CD4-positive, alpha-beta T cell treated with Interleukin-17A for 4 hours (primary cell): ENCODE measurements around the gene PKN2.
"Not testable (repeated sequence)": the region's sequence is repeated elsewhere in the genome, so short reads cannot be mapped to it uniquely, and the experiment has no call there.

Experiments
- DNase-seq: peaks from one replicate; pipeline ENCODE4 v3.0.0-alpha.2; 2020; ENCODE audit warnings: mixed read lengths

PKN2 gene

DNA sequence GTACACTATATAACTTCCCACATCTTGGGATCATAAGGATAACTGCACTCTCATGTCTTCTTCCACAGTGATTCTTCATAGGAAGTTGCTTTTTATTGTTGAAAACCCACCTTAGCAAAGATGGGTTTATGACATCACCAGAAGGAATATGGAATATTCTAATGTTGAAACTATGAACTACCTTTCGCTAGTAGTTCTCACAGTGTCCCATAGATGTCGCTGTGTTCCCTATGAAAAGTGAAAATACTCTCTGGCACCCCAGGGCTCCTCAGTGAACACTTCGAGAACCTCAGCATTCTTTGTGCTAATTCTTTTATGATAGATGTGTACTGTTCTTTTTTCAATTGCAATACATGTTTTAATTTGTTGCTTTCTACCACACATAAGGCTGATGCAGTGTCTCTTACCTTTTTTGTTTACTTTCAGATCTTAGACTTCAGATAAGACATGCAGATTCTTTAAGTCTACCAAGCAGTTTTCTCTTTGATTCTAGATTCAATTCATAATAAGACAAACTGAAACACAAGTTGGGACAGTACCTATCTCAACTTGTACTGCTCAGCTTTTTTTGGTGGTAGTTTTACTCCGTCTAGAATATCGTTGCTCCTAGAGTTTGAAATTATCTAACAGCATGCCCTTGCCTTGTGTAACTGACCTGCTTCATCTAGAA is 116.4 kb downstream of the PKN2 start:
- peak; percentile 31 for DNase-seq

DNA sequence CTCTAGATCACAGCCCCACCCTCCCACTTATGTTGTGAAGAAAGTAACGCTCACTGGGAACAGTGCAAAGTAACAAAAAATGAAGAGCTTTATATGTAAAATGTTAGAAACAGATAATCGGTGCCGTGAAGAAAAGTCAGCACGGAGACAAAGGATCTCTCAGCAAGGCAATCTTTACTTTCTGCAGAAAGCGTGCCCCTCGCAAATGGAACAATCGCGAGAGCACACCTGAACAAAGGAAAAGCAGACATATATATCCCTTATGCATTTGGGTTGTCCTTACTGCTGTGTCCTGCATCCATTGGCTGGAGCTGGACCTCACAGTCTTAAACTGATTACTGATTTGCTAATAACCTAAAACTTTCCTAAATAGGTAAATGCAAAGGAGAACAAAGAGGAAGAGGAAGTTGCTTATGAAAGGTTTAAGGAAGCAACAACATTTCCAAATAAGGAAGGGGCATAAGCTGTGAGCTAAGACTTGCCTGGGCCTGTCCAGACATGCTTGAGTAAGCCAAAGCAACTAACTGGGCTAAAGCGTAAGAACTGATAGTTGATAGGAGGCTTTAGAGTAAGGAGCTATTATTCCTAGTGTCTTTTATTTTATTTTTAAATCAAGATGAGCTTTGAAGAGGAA is 117.6 kb downstream of the PKN2 start:
- no peak for DNase-seq

DNA sequence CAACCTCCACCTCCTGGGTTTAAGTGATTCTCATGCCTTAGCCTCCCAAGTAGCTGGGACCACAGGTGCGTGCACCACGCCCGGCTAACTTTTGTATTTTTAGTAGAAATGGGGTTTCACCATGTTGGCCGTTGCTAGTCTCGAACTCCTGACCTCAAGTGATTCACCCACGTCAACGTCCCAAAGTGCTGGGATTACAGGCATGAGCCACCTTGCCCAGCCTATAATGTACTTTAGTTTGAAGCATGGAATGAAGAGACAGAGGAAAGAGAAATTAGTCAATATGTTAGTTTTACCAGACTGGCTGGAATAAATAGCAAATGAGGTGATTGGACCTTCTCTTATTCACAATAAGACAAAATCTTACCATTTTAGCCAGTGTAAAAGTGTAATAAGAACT is 118.3 kb downstream of the PKN2 start:
- DNase-seq = no peak

DNA sequence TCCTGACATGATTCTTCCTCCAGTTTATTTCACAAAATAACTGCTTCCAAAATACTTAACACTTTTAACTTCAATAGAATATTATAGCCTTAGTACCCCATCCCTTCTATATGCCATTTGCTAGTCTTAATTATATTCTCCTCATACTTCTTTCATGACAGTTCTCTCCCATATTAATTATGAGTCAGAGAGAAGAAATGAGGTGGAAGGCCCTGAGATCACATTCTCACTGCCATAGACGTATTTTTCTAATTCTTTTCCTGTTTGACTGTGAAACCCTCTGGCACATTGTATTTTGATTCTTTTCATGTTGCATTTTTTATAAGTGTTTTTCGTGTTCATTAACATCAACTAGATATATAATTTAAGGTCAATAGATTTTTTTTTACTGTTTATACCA is 118.9 kb downstream of the PKN2 start:
- DNase-seq = no peak

DNA sequence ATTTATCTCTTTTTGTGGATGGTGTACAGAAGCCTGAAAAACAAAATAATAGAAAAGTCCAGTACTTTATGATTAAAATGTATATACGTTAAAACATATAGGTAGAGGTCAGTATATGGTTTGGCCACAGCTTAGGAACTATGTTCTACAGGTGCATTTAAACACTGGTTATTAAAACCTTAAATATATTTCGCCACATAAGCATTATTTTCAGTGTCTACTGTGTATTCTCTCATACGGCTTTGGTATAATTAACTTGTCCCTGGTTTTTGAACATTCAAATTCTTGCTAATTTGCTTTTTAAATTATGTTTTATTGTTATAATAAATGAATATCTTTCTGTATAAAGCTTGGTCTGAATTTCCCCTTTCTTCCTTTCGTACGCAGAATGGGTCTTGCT is 119.4 kb downstream of the PKN2 start:
- DNase-seq = no peak

DNA sequence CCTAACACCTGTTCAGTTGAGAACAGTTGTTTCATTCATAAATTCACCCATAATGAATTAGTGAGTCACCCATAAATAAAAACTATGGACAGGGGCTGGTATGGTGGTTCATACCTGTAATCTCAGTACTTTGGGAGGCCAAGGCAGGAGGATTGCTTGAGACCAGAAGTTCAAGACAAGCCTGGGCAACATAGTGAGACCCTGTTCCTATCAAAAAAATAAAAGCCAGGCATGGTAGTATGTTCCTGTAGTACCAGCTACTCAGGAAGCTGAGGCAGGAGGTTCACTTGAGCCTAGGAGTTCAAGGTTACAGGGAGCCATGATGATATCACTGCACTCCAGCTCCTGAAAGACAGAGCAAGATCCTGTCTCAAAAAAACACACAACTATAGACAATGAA is 128.3 kb downstream of the PKN2 start:
- DNase-seq = no peak

DNA sequence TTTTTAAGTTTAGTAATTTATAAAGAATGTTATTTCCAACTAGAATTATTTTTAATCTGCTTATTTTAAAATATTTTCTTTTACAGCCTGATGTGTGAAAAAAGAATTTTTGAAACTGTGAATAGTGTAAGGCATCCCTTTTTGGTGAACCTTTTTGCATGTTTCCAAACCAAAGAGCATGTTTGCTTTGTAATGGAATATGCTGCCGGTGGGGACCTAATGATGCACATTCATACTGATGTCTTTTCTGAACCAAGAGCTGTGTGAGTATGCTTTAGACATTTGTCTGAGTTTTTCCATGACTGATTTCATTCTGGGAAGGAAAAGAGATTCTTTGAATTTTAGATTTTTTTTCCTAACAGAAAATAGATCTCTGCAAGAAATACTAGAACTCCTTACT is 129.4 kb downstream of the PKN2 start:
- DNase-seq = no peak

DNA sequence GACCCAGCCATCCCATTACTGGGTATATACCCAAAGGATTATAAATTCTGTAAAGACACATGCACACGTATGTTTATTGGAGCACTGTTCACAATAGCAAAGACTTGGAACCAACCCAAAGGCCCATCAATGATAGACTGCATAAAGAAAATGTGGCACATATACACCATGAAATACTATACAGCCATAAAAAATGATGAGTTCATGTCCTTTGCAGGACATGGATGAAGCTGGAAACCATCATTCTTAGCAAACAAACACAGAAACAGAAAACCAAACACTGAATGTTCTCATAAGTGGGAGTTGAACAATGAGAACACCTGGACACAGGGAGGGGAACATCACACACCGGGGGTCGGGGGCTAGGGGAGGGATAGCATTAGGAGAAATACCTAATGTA is 135.6 kb downstream of the PKN2 start:
- not testable (repeated sequence) for DNase-seq

DNA sequence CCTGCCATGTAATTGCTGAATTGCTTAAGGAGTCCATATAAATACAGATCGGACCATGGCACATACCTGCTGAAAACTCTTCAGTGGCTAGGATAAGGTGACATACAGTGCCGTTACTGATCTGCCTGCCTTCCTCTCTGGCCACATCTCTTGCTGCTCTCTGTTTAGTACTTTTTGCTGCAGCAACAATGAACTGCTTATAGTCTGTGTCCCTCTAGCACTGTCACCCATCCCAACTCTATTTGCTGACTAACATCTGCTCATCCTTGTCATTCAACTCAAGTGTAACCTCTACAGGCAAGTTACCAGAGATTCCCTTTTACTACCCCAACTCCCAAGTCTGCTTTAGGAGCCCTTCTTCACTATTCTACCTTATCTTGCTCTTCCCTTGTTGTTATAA is 141.6 kb downstream of the PKN2 start:
- no peak for DNase-seq

DNA sequence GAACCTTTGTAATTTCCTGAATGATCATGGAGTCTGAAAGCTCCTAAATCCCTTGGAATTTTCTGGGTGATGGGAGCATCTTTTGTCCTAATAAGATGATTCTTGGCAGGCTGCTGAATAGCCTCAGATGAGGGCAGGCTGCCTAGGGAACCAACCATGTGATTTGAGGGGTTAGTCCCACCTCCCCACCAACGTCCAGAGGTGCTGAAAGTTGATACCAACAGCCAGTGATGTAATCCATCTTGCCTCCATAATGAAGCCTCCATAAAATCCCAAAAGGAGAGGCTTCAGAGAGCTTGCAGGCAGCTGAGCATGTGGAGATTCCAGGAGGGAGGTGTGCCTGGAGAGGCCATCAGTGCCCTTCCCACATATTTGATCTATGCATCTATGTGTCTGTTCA is 163.6 kb downstream of the PKN2 start:
- no peak for DNase-seq

DNA sequence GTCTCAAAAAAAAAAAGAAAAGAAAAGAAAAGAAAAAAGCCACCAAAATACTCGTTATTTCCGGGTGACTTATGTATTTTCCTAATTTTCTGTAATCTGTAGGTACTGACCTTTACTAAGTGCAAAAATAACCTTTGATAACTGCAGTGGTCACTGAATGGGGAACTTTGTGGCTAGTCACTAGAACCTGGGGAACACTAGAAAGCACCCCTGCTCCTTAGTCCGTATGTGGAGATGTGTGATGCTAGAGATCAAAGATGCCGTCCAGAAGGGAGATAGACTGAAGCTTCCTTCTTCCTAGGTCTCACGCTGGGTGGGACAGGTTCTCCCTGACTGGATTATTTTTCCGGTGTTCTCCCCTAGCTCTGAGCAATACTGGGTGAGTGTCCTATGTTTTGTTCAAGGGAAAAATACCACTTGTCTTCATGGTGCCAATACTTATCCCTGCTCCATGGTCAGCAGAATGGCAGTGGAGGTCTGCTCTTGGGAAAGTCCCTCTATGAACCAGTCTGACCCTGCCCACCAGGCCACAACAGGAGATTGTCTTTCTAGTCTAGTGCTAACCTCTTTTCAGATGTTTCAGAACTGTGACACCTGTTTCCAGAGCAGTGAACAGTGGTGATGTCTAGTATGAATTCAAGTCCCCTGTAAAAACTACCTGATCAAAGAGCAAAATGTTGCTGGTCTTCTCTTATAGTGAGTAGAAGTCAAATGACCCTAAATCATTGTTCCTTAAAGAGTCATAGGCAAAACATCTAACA is 167.4 kb downstream of the PKN2 start:
- DNase-seq = no peak

DNA sequence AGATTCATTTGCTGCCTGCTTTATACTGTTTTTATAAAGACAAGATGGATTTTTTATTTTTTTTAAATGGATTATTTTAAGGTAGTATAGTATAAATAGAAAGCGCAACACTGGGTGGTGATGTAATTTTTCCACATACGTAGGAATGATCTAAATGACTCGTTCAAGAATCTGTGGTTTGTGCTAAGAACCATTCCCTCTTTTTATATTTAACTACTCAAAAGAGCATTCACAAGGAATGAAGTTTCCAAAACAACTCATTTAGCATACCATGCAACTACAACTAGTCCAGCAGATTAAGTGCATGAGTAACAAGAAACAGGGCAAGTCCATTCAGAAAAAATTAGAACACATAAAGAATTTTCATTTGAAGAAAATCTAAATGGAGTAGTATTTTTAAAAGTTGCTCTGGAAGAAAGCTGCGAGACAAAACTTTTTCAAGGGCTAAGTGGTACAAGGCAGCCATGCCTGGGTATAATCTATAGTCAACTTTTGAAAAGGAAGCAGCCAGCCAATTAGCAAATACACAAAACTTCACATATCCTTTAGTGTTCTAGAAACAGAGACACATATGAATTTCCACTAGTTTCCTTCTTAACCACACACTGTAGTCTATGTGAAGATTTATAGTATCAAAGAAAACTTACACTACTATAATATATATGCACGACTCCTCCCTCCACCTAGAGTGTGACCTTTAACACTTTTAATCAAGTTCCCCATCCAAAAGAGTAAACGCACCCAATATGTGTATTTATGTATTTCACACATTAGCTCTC is 183.9 kb downstream of the PKN2 start:
- no peak for DNase-seq

DNA sequence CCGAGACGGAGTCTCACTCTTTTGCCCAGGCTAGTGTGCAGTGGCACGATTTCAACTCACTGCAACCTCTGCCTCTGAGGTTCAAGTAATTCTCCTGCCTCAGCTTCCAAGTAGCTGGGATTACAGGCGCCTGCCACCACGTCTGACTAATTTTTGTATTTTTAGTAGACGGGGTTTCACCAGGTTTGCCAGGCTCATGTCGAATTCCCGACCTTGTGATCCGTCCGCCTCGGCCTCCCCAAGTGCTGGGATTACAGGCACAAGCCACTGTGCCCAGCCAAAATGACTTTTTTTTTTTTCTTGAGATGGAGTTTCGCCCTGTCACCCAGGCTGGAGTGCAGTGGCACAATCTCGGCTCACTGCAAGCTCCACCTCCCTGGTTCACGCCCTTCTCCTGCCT is 185.6 kb downstream of the PKN2 start:
- DNase-seq = not testable (repeated sequence)

DNA sequence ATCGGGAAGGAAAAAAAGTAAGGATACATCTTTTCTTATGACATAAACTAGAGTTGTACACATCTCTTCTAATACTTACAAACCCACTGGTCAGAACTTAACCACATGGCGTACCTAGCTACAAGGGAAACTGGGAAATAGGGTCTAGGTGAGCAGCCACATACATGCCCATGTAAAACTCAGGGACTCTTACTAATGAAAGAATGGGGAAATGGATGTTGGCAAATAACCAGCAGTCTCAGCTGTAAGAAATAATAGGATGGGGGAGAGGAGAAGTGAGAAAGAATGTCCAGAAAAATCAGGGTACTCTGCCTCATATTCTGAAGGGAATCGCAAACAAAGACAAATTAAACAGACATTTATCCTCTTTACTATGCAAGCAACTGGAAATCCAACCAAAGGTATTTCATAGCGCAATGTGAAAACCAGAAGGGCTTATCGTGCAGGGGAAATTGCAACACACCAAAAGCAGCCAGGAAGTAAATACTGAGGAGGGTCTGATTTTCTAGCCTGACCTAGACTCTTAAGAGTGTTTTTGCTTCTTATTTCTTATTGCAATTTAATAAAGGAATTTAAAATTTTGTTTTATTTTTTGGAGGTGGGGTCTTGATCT is 189.8 kb downstream of the PKN2 start:
- DNase-seq = no peak

DNA sequence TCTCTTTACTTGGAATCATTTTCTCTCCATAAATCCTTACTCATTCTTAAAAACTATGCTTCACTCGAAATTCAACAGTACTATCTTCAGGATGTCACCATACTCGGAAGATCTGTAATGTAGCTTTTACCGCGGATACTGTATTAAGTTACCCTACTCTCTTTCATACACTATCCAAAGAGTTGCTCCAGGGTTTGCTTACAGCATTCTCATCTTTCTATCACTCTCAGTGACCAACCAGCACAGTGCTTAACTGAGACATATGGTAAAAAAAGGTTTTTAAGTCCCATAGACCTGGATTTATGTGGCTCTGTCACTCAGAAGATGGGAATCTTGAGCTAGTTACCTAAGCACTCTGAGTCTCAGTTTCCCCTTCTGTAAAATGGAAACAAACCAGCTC is 191.5 kb downstream of the PKN2 start:
- DNase-seq = no peak

DNA sequence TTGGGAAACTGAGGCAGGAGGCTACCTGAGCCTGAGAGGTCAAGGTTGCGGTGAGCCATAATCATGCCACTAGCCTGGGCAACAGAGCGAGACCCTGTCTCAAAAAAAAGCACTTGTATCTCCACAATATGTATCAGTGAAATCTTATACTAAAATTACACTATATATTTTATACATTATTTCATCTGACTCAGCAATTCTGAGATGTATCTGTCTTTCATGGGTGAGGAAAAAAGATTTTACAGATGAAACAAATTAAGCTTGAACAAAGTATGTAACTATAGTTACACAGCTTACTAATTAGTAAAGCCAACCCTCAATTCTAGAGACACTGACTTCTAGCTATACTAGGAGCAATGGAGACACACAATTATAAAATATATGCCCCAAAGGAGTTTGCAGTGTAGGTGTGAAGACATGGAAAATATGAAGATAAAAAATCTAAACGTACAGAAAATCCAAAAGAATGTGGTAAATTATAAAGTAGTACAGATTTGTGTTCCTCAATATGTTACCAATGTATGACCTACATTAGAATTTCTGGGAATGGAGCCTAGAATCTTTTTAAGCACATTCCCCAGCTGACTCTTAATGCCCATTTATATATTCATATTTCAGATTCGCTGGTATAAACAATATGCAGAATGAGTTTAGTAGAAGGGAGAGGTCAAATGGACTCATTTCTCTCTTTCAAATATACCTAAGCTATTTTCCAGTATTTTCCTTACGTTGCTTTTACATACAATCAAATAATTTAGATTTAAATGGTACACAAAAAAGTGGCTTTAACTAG is 192.7 kb downstream of the PKN2 start:
- DNase-seq = no peak

DNA sequence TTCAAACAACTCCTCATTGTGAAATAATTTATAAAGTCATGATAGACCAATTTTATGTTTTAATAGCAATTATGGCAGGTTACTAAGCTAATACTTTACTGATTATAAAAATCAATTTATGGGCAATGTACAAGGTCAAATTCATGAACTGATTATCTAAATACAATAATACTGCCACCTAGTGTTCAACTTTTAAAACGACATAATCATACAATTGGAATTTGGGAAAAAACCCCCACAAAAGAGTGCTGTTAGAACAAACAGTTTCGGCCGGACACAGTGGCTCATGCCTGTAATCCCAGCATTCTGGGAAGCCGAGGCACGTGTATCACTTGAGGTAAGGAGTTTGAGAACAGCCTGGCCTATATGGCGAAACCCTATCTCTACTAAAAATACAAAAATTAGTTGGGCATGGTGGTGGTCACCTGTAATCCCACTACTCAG is 193.3 kb downstream of the PKN2 start:
- DNase-seq = no peak

DNA sequence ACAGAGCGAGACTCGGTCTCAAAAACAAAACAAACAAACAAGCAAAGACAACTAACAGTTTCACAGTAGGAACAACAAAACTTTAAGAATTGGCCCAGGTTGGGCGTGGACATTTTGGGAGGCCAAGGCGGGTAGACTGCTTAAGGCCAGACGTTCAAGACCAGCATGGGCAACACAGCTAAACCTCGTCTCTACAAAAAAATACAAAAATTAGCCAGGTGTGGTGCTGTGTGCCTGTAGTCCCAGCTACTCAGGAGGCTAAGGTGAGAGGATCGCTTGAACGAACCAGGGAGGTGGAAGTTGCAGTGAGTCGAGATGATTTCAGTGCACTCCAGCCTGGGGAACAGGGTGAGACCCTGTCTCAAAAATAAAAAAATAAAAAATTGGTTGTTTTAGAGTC is 193.8 kb downstream of the PKN2 start:
- DNase-seq = no peak

DNA sequence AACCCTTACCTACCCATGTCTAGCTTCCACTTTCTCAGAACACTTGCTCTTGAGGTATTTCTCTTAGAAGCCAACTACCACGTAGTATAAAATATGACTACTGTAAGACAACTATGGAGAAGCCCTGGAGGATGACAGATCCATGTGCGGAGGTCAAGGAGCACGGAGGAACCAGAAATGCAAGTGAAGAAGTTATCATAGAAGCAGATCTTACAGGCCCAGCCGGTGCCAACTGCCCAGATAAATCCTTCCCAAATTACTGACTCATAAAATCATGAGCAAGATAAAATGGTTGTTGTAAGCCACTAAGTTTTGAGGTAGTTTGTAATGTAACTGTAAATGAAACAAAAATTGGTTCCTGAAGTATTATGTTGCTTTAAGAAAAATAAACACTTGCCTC is 194.7 kb downstream of the PKN2 start:
- no peak for DNase-seq

DNA sequence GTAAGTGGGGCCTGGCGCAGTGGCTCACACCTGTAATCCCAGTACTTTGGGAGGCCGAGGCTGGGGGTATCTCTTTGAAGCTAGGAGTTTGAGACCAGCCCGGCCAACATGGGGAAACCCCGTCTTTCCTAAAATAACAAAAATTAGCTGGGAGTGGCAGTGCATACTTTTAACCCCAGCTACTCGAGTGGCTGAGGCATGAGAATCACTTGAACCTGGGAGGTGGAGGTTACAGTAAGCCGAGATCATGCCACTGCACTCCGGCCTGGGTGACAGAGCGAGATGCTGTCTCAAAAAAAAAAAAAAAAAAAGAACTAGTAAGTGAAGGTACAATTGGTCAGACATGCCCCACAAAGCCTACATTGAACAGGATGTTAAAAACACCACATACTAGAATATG is 196.6 kb downstream of the PKN2 start:
- not testable (repeated sequence) for DNase-seq

DNA sequence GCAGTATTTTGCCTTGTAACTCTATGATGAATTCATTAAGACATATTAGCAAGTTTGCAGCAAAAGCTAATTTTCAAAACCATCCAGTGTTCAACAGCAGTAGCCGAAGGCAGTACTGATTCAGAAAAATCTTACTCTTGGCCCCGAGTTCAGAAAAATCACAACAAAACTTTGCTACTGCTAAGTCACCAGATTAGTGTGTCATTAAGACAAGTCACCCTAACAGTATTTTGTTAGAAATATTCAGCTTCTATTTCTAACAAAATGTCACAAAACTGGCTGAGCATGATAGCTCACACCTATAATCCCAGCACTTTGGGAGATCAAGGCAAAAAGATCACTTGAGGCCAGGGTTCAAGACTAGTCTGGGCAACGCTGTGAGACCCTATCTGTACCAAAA is 199.1 kb downstream of the PKN2 start:
- no peak for DNase-seq
